Kidney (tissue), 22 donors: ENCODE results near the gene RGPD4. TPM values are rescaled to one million over a fixed set of nuclear protein-coding genes. Genes with fewer than 3 reads are reported as not detected.
"Not testable (repeated sequence)": the region's sequence is repeated elsewhere in the genome, so short reads cannot be mapped to it uniquely, and the experiment has no call there.

ENCODE experiments used
- DNase-seq, 5 donors: peaks; one replicate each; pipeline ENCODE4 v3.0.0-alpha.2; 2013 to 2020
- FAIRE-seq: peaks from 2 replicates; lab custom pipeline; 2012; peaks lifted over from hg19 to GRCh38; lab: Jason Lieb, UNC
- H3K27ac ChIP-seq, 2 donors: one replicate each; pipeline ENCODE4 v1.7.0; 2013; ENCODE audit warnings: low read depth in 2 of 2, low read length in 2 of 2, inconsistent platforms in 1 of 2
- H3K27me3 ChIP-seq: one replicate; pipeline ENCODE4 v1.7.1; 2013; ENCODE audit warnings: low read length, inconsistent platforms; ENCODE audit not compliant: control insufficient read depth, insufficient read depth
- H3K36me3 ChIP-seq, 3 donors: one replicate each; pipeline versions ENCODE4 v1.7.0 to v1.7.1; 2013; ENCODE audit warnings: low read length in 3 of 3, control low read depth in 1 of 3, inconsistent platforms in 1 of 3; ENCODE audit not compliant: insufficient read depth in 3 of 3, control insufficient read depth in 2 of 3
- H3K4me1 ChIP-seq, 3 donors: one replicate each; pipeline versions ENCODE4 v1.7.0 to v1.7.1; 2013; ENCODE audit warnings: low read length in 3 of 3, inconsistent platforms in 1 of 3, low read depth in 1 of 3; ENCODE audit not compliant: control insufficient read depth in 2 of 3, insufficient read depth in 2 of 3
- H3K4me3 ChIP-seq, 3 donors: one replicate each; pipeline versions ENCODE4 v1.7.0 to v1.8.1; 2013; ENCODE audit warnings: low read length in 3 of 3, control low read depth in 1 of 3, inconsistent platforms in 1 of 3
- H3K9ac ChIP-seq, 3 donors: one replicate each; pipeline versions ENCODE4 v1.7.0 to v1.7.1; 2013; ENCODE audit warnings: low read length in 3 of 3, control low read depth in 1 of 3, inconsistent platforms in 1 of 3
- H3K9me3 ChIP-seq, 3 donors: one replicate each; pipeline versions ENCODE4 v1.7.0 to v1.7.1; 2013; ENCODE audit warnings: low read length in 3 of 3, control low read depth in 1 of 3, inconsistent platforms in 1 of 3; ENCODE audit not compliant: control insufficient read depth in 2 of 3, insufficient read depth in 1 of 3
- intact Hi-C: fragments of 100-400 bp; cut with DNase I; formaldehyde crosslinking; loops from one replicate; pipeline ENCODE4 v1.11.1; 2022
- long read RNA-seq, 10 donors: library from polyadenylated mRNA in 1 of 10; unstranded in 1 of 10; transcript quantifications; one replicate each; pipeline ENCODE4 v2.0.0 and lab custom pipeline, GENCODE V29; 2021 to 2026
- polyA plus RNA-seq: library from polyadenylated mRNA; stranded (reverse); fragments of 350-450 nt; fragmentation: Illumina TruSeq; extraction: RNeasy Lipid Tissue Mini Kit (QIAGEN cat#74804); gene quantifications from one replicate; pipeline ENCODE4 v1.2.3, GENCODE V29; 2014; ENCODE audit warnings: low read depth, low replicate concordance; ENCODE audit not compliant: insufficient read depth
- total RNA-seq: library from RNA; stranded (reverse); fragmentation: NEBNext Ultra II Directional; extraction: Animal tissue kit (Norgen Biotek cat#: 25700); gene quantifications from one replicate; pipeline ENCODE4 v1.2.1, GENCODE V29; 2021
- TF ChIP-seq, protein P1 (sequence below): IDR thresholded peaks from 3 replicates; pipeline ENCODE4 v1.5.1; 2012; ENCODE audit warnings: mild to moderate bottlenecking, moderate library complexity, borderline replicate concordance; ENCODE audit not compliant: insufficient read depth; ENCODE audit errors: extremely low read depth
- donor health status: control.
- donor health status: control.
- donor health status: control.
- donor health status: control.
- donor health status: control.
- donor health status: DM: yes; HTN: yes; CAD: no.
- donor health status: Normal renal cell carcinoma (clear cell type).

RGPD4 gene
- total RNA-seq (not detected), polyA plus RNA-seq (not detected)
- long read RNA-seq, donor 1: 0 reads
- long read RNA-seq, donor 2: 0 reads
- long read RNA-seq, donor 3: 0 reads
- long read RNA-seq, donor 4: 0 reads
- long read RNA-seq, donor 5: 0 reads
- long read RNA-seq, donor 6: 0 reads
- long read RNA-seq, donor 7: 0 reads
- long read RNA-seq, donor 8: 0 reads
- long read RNA-seq, donor 9: 0 reads
- long read RNA-seq, donor 10: 0 reads

- H3K9ac ChIP-seq, DNase-seq, H3K4me1 ChIP-seq, H3K4me3 ChIP-seq, H3K27ac ChIP-seq, H3K9me3 ChIP-seq, H3K36me3 ChIP-seq, H3K27me3 ChIP-seq, intact Hi-C loops, FAIRE-seq: not testable (repeated sequence)
Observed at GRCh38 chr2:107826749-107827148, at the start of gene RGPD4. TSS of gene RGPD4 (plus strand) at chr2:107826892. CDS start at chr2:107827014, 122 bp downstream.

DNA sequence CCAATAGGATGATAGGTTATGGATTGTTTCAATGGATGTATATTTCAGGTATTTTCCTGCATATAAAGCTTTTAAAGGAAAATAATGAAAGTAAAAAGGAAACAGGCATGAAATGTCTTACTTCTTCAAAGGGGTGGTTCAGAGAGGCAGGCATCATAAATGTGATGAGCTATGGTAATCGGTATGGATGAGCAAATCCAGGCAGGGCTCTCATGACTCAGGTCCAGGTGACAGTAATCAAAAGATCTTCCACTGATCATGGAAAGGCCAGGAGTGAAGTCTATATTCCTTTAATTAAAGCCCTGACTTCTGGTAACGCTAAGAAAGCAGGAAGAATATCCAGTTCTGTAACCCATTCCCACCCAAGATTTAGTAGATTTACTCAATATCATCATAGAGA, 48.7 kb upstream of the RGPD4 start:
- no peak overlapping the region for H3K27ac ChIP-seq
- no peaks in the 10 kb centered on the region for H3K27me3 ChIP-seq
- no peaks in the 10 kb centered on the region for H3K4me1 ChIP-seq
- DNase-seq: no peak
- no peak overlapping the region for H3K9ac ChIP-seq
- FAIRE-seq: no peak
- no peak overlapping the region for H3K4me3 ChIP-seq
- no peaks in the 10 kb centered on the region for H3K9me3 ChIP-seq
- intact Hi-C loops: no loop called here
- H3K36me3 ChIP-seq: no peaks in the 10 kb centered on the region
- TF ChIP-seq, protein P1, sequence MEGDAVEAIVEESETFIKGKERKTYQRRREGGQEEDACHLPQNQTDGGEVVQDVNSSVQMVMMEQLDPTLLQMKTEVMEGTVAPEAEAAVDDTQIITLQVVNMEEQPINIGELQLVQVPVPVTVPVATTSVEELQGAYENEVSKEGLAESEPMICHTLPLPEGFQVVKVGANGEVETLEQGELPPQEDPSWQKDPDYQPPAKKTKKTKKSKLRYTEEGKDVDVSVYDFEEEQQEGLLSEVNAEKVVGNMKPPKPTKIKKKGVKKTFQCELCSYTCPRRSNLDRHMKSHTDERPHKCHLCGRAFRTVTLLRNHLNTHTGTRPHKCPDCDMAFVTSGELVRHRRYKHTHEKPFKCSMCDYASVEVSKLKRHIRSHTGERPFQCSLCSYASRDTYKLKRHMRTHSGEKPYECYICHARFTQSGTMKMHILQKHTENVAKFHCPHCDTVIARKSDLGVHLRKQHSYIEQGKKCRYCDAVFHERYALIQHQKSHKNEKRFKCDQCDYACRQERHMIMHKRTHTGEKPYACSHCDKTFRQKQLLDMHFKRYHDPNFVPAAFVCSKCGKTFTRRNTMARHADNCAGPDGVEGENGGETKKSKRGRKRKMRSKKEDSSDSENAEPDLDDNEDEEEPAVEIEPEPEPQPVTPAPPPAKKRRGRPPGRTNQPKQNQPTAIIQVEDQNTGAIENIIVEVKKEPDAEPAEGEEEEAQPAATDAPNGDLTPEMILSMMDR: no peak

DNA sequence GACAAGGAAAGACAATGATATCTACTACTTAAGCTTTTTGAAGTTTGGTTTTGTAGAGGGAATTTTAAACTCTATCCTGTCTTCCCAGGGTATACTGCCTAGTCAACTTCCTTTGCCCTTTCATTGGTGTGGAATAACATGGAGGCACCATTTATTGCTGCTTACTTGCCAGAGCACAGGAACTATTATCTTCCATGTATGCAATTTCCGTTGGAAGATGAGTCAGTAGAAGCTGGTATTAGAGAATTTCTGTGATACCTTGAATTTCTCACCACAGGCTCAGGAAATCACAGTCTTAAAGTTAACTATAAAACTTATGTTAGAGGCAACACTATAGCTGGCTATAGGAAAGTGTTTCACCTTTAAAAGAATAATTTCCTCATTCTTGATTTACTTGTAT, 40.9 kb upstream of the RGPD4 start:
- H3K4me1 ChIP-seq: no peaks in the 10 kb centered on the region
- DNase-seq: no peak
- no peak overlapping the region for H3K9ac ChIP-seq
- intact Hi-C loops: no loop called here
- no peak overlapping the region for H3K4me3 ChIP-seq
- FAIRE-seq: no peak
- no peaks in the 10 kb centered on the region for H3K9me3 ChIP-seq
- H3K27ac ChIP-seq: no peak overlapping the region
- TF ChIP-seq, protein P1: no peak
- H3K27me3 ChIP-seq: no peaks in the 10 kb centered on the region
- no peaks in the 10 kb centered on the region for H3K36me3 ChIP-seq

DNA sequence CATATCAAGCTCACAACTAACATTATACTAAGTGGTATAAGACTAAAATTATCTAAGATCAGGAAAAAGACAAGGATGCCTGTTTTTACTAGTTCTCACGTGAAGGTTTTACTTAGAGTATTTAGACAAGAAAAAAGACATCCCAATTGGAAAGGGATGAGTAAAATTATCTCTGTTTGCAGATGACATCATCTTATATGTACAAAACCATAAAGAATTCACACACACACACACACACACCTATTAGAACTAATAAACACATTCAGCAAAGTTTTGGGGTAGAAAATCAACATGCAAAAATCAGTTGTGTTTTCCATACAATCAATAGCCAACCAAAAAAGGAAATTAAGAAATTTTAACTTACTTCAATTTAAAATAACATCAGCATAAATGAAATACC, 35.9 kb upstream of the RGPD4 start:
- H3K36me3 ChIP-seq: no peaks in the 10 kb centered on the region
- no peaks in the 10 kb centered on the region for H3K4me1 ChIP-seq
- H3K27me3 ChIP-seq: no peaks in the 10 kb centered on the region
- H3K9ac ChIP-seq: no peak overlapping the region
- H3K4me3 ChIP-seq: no peak overlapping the region
- FAIRE-seq (no peak), DNase-seq (no peak)
- TF ChIP-seq, protein P1: no peak
- no peak overlapping the region for H3K27ac ChIP-seq
- H3K9me3 ChIP-seq: no peaks in the 10 kb centered on the region
- intact Hi-C loops: no loop called here
